ENCODE measurements around the gene TMC1. TPM values are rescaled to one million over a fixed set of nuclear protein-coding genes. Genes with fewer than 3 reads are reported as not detected.

Gene TMC1
- total RNA-seq, 2 donors from 2014 or later = 0.09 TPM; not detected in 1

GRCh38 chr9:72657023-72657422, 135.6 kb downstream of the TMC1 start:
- H3K27me3 Mint-ChIP-seq (ENCODE audit: insufficient read depth) = no peaks in the 10 kb centered on the region
- Histone ChIP-seq H3K27me3 (ENCODE audit: control insufficient read depth, insufficient read depth, low read length, poor library complexity, severe bottlenecking) (no peaks in the 10 kb centered on the region), H3K9me3 (ENCODE audit: control insufficient read depth, low read length) (no peaks in the 10 kb centered on the region), H3K27ac (ENCODE audit: low read depth, low read length) (no peak overlapping the region), H3K36me3 (ENCODE audit: control insufficient read depth, insufficient read depth, low read length) (no peaks in the 10 kb centered on the region), H3K4me3 (ENCODE audit: low read length) (no peak overlapping the region), H3K4me1 (ENCODE audit: control insufficient read depth, insufficient read depth, low read length) (no peaks in the 10 kb centered on the region), H3K9ac (ENCODE audit: extremely low read depth, low read length, poor library complexity, severe bottlenecking) (no peak overlapping the region)
- 96 to 100% methylated on average over 2 of the region's 2 CpGs for WGBS, 2 experiments (ENCODE audit: insufficient coverage in 1 of 2, insufficient read length in 1 of 2)
- DNase-seq = no peak
- peaks cover 13% of the 10 kb centered on the region for H3K4me1 Mint-ChIP-seq
- no peak for TF ChIP-seq CTCF (conservative IDR thresholded peaks at IDR 0.05)
- H3K4me3 Mint-ChIP-seq = no peak overlapping the region
- no peaks in the 10 kb centered on the region for H3K9me3 Mint-ChIP-seq
- no peaks in the 10 kb centered on the region for H3K36me3 Mint-ChIP-seq (ENCODE audit: low read depth)
- H3K27ac Mint-ChIP-seq = no peak overlapping the region

- Histone ChIP-seq H3K4me3 (ENCODE audit: low read length) (no peak overlapping the region), H3K4me1 (ENCODE audit: control insufficient read depth, insufficient read depth, low read length) (no peaks in the 10 kb centered on the region), H3K9me3 (ENCODE audit: control insufficient read depth, low read length) (no peaks in the 10 kb centered on the region), H3K27ac (ENCODE audit: low read depth, low read length) (no peak overlapping the region), H3K36me3 (ENCODE audit: control insufficient read depth, insufficient read depth, low read length) (no peaks in the 10 kb centered on the region), H3K9ac (ENCODE audit: extremely low read depth, low read length, poor library complexity, severe bottlenecking) (no peak overlapping the region), H3K27me3 (ENCODE audit: control insufficient read depth, insufficient read depth, low read length, poor library complexity, severe bottlenecking) (no peaks in the 10 kb centered on the region)
- Mint-ChIP-seq H3K27ac (no peak overlapping the region), H3K9me3 (no peaks in the 10 kb centered on the region), H3K36me3 (ENCODE audit: low read depth) (no peaks in the 10 kb centered on the region), H3K4me1 (peaks cover 13% of the 10 kb centered on the region), H3K27me3 (ENCODE audit: insufficient read depth) (no peaks in the 10 kb centered on the region), H3K4me3 (no peak overlapping the region)
- WGBS, 2 experiments (ENCODE audit: insufficient coverage in 1 of 2, insufficient read length in 1 of 2) = 91% methylated on average over 2 of the region's 2 CpGs; no CpG with 5 or more reads in 1 of the 2 experiments
- no peak for TF ChIP-seq CTCF (conservative IDR thresholded peaks at IDR 0.05)
- DNase-seq = no peak
Measured at GRCh38 chr9:72658703-72659102, 137.3 kb downstream of the TMC1 start.

- no peak for TF ChIP-seq CTCF (conservative IDR thresholded peaks at IDR 0.05)
Measured at GRCh38 chr9:72661401-72662135, 140.2 kb downstream of the TMC1 start.

More at GRCh38 chr9:72661401-72662135, 140.2 kb downstream of the TMC1 start:
- Histone ChIP-seq H3K27ac (ENCODE audit: low read depth, low read length) (no peak overlapping the region), H3K9ac (ENCODE audit: extremely low read depth, low read length, poor library complexity, severe bottlenecking) (no peak overlapping the region), H3K27me3 (ENCODE audit: control insufficient read depth, insufficient read depth, low read length, poor library complexity, severe bottlenecking) (no peaks in the 10 kb centered on the region), H3K4me1 (ENCODE audit: control insufficient read depth, insufficient read depth, low read length) (no peaks in the 10 kb centered on the region), H3K36me3 (ENCODE audit: control insufficient read depth, insufficient read depth, low read length) (no peaks in the 10 kb centered on the region), H3K9me3 (ENCODE audit: control insufficient read depth, low read length) (no peaks in the 10 kb centered on the region), H3K4me3 (ENCODE audit: low read length) (no peak overlapping the region)
- 68 to 86% methylated on average over 2 of the region's 2 CpGs for WGBS, 2 experiments (ENCODE audit: insufficient coverage in 1 of 2, insufficient read length in 1 of 2)
- peaks cover 12% of the 10 kb centered on the region for H3K9me3 Mint-ChIP-seq
- H3K27ac Mint-ChIP-seq = no peak overlapping the region
- no peaks in the 10 kb centered on the region for H3K36me3 Mint-ChIP-seq (ENCODE audit: low read depth)
- peaks cover 2% of the 10 kb centered on the region for H3K27me3 Mint-ChIP-seq (ENCODE audit: insufficient read depth)
- DNase-seq = no peak
- no peak overlapping the region for H3K4me3 Mint-ChIP-seq
- H3K4me1 Mint-ChIP-seq = peaks cover 10% of the 10 kb centered on the region
